HepG2 (cell line): ENCODE data around the gene NDC80. TPM values are rescaled to one million over a fixed set of nuclear protein-coding genes. Genes with fewer than 3 reads are reported as not detected.

ENCODE experiments used
- ATAC-seq: fragments of 200-7000 bp; cut with Tn5 transposase; 3 replicates; pipeline ENCODE4 v1.9.1; 2020; ENCODE audit warnings: mild to moderate bottlenecking, moderate library complexity
- BruUV-seq: library from RNA; stranded (reverse); fragments of 400-500 nt; replicated peaks from 2 replicates; lab custom pipeline; 2021; lab: Mats Ljungman, UMichigan
- CTCF ChIA-PET: fragments of 300-600 bp; formaldehyde crosslinking; extraction: SDS; loops from one replicate; lab custom pipeline; 2021; ENCODE audit warnings: low total read pairs, inconsistent platforms, low intra/inter-chr PET ratio; lab: Yijun Ruan, JAX
- POLR2A ChIA-PET: fragments of 350-600 bp; sonication (Branson Sonifier 250); formaldehyde crosslinking; loops from one replicate; lab custom pipeline; 2020; ENCODE audit warnings: antibody characterized with exemption, inconsistent platforms; lab: Yijun Ruan, JAX
- DNase-seq: peaks from one replicate; pipeline ENCODE4 v3.0.0-alpha.2; 2015; ENCODE audit warnings: low spot score
- FAIRE-seq: peaks from 3 replicates; lab custom pipeline; 2011; peaks lifted over from hg19 to GRCh38; lab: Jason Lieb, UNC
- H2AFZ ChIP-seq: one replicate; pipeline ENCODE4 v1.6.1; 2011; ENCODE audit warnings: low read length, inconsistent platforms
- H3K27ac ChIP-seq: fragments of 300-600 bp; 3 replicates; pipeline ENCODE4 v1.8.0; 2011; ENCODE audit warnings: mixed run types, mild to moderate bottlenecking, mixed read lengths, low read length, inconsistent platforms; ENCODE audit not compliant: insufficient read depth; ENCODE audit errors: extremely low read length
- H3K27me3 ChIP-seq, 2 experiments: fragments of 200-600 bp in 1 of 2; 2 replicates in 1 of 2; 3 replicates in 1 of 2; pipeline versions ENCODE4 v1.6.0 to v1.8.0; 2011; ENCODE audit warnings: low read length in 2 of 2, mild to moderate bottlenecking in 2 of 2, moderate library complexity in 2 of 2, inconsistent platforms in 1 of 2; ENCODE audit not compliant: insufficient read depth in 2 of 2, control insufficient read depth in 1 of 2
- H3K36me3 ChIP-seq, 2 experiments: fragments of 200-600 bp in 1 of 2; replicated peaks in 1 of 2; 2 replicates in 1 of 2; 3 replicates in 1 of 2; pipeline versions ENCODE4 v1.5.1 to v1.8.0; 2011; ENCODE audit warnings: low read length in 2 of 2, inconsistent platforms in 1 of 2; ENCODE audit not compliant: insufficient read depth in 2 of 2, control insufficient read depth in 1 of 2
- H3K4me1 ChIP-seq: 2 replicates; pipeline ENCODE4 v1.5.1; 2012; ENCODE audit warnings: low read length, inconsistent platforms; ENCODE audit not compliant: insufficient read depth
- H3K4me2 ChIP-seq: 2 replicates; pipeline ENCODE4 v1.6.0; 2011; ENCODE audit warnings: low read depth, low read length, inconsistent platforms
- H3K4me3 ChIP-seq, 3 experiments: fragments of 200-600 bp in 1 of 3; sonication (generic), shearing (Covaris generic) in 1 of 3; replicated peaks in 1 of 3; 2 replicates each; pipeline ENCODE4 v1.5.1; 2011 to 2016; ENCODE audit warnings: low read length in 3 of 3, inconsistent platforms in 2 of 3, low read depth in 2 of 3, mild to moderate bottlenecking in 2 of 3, control low read depth in 1 of 3, mixed read lengths in 1 of 3; ENCODE audit not compliant: insufficient read depth in 1 of 3
- H3K79me2 ChIP-seq: one replicate; pipeline ENCODE4 v1.6.1; 2011; ENCODE audit warnings: low read length, inconsistent platforms; ENCODE audit not compliant: insufficient read depth
- H3K9ac ChIP-seq: 2 replicates; pipeline ENCODE4 v1.6.0; 2011; ENCODE audit warnings: mild to moderate bottlenecking, low read depth, low read length, inconsistent platforms; ENCODE audit not compliant: insufficient read depth
- H3K9me3 ChIP-seq: 2 replicates; pipeline ENCODE4 v1.5.1; 2012; ENCODE audit warnings: mild to moderate bottlenecking, low read length
- H4K20me1 ChIP-seq: 2 replicates; pipeline ENCODE4 v1.6.0; 2011; ENCODE audit warnings: inconsistent platforms, mild to moderate bottlenecking, low read length, moderate library complexity; ENCODE audit not compliant: insufficient read depth
- GATA4 ChIP-seq: sonication (generic); IDR thresholded peaks from 2 replicates; pipeline ENCODE4 v1.6.1; 2016; ENCODE audit warnings: antibody characterized with exemption, low read depth, borderline replicate concordance
- HOXD1 ChIP-seq: sonication (generic); formaldehyde crosslinking; IDR thresholded peaks from 2 replicates; pipeline ENCODE4 v1.5.0; 2020; ENCODE audit warnings: missing genetic modification reagents
- MIER2 ChIP-seq: IDR thresholded peaks from 2 replicates; pipeline ENCODE4 v1.6.1; 2016; ENCODE audit warnings: missing biosample characterization, missing genetic modification reagents
- PPARG ChIP-seq: conservative IDR thresholded peaks from 2 replicates; pipeline ENCODE4 v1.6.1; 2016; ENCODE audit warnings: missing biosample characterization, missing genetic modification reagents
- RFXAP ChIP-seq: sonication (generic); formaldehyde crosslinking; IDR thresholded peaks from 2 replicates; pipeline ENCODE4 v1.4.0; 2020; ENCODE audit warnings: missing genetic modification reagents, borderline replicate concordance
- ZFP82 ChIP-seq: sonication (generic); formaldehyde crosslinking; IDR thresholded peaks from 2 replicates; pipeline ENCODE4 v1.5.1; 2020; ENCODE audit warnings: mild to moderate bottlenecking, missing genetic modification reagents, borderline replicate concordance
- ZNF10 ChIP-seq: sonication (generic); formaldehyde crosslinking; IDR thresholded peaks from 2 replicates; pipeline ENCODE4 v1.4.0; 2020; ENCODE audit warnings: mild to moderate bottlenecking, low read depth, missing genetic modification reagents, borderline replicate concordance
- ZNF20 ChIP-seq: sonication (generic); formaldehyde crosslinking; IDR thresholded peaks from 2 replicates; pipeline ENCODE4 v1.4.0; 2020; ENCODE audit warnings: mild to moderate bottlenecking, moderate library complexity, missing genetic modification reagents
- ZNF562 ChIP-seq: sonication (generic); formaldehyde crosslinking; IDR thresholded peaks from 2 replicates; pipeline ENCODE4 v1.8.0; 2022; ENCODE audit warnings: missing genetic modification reagents, borderline replicate concordance
- ZNF615 ChIP-seq: sonication (generic); formaldehyde crosslinking; IDR thresholded peaks from 2 replicates; pipeline ENCODE4 v1.5.0; 2020; ENCODE audit warnings: mild to moderate bottlenecking, missing genetic modification reagents, borderline replicate concordance
- ZNF629 ChIP-seq: sonication (generic); formaldehyde crosslinking; conservative IDR thresholded peaks from 2 replicates; pipeline ENCODE4 v1.5.0; 2020; ENCODE audit warnings: missing genetic modification reagents
- WGBS: methylation state at CpG from one replicate; pipeline ENCODE4 v1.1.6; 2017; ENCODE audit warnings: low lambda C conversion rate; 5-methylcytosine and 5-hydroxymethylcytosine counted together
- in situ Hi-C: cut with HindIII; loops from 2 replicates; pipeline ENCODE4 v1.10.0; 2017; ENCODE audit warnings: low pct_unique_long_range_greater_than_20kb; ENCODE audit not compliant: extremely low pct_ligation_motif_present
- intact Hi-C: fragments of 100-400 bp; cut with micrococcal nuclease; formaldehyde crosslinking; loops from one replicate; pipeline ENCODE4 v1.10.0; 2022; ENCODE audit not compliant: unreplicated experiment
- polyA plus RNA-seq, 8 experiments: library from polyadenylated mRNA; depleted of rRNA in 3 of 8; stranded (reverse) in 7 of 8; unstranded in 1 of 8; fragments of >200 nt; fragmentation: Illumina TruSeq in 4 of 8; extraction: Trizol in 4 of 8; gene quantifications; 2 replicates each; pipeline versions ENCODE4 v1.2.1 to v1.2.3, GENCODE V29; 2011 to 2016; ENCODE audit warnings: low read depth in 4 of 8, missing spikeins in 1 of 8, mixed read lengths in 1 of 8; ENCODE audit not compliant: insufficient read depth in 1 of 8
- total RNA-seq, 5 experiments: library from RNA; depleted of rRNA; stranded (reverse); fragments of >200 nt; fragmentation: Illumina TruSeq; extraction: Trizol; gene quantifications; 2 replicates each; pipeline ENCODE4 v1.2.3, GENCODE V29; 2016; ENCODE audit warnings: low read depth in 1 of 5
- TF ChIP-seq, protein P1 (sequence below): sonication (generic); formaldehyde crosslinking; IDR thresholded peaks from 2 replicates; pipeline ENCODE4 v1.4.0; 2020; ENCODE audit warnings: missing genetic modification reagents

NDC80 gene
- total and polyA plus RNA-seq, 2 of the 13 experiments (the other 11 are each of a cell fraction or from before 2014, with no cell fraction given), result 9.6 to 33.0 TPM

- no peaks in the 10 kb centered on the region for H3K36me3 ChIP-seq
- peaks cover 0 to 22% of the 10 kb centered on the region in 2 experiments; a peak in 1 of 5 replicates for H3K27me3 ChIP-seq
- intact Hi-C loops (no loop called here), in situ Hi-C loops (no loop called here)
- no peaks in the 10 kb centered on the region for H3K79me2 ChIP-seq
- H3K4me3 ChIP-seq, result no peak overlapping the region
- H3K27ac ChIP-seq, result no peak overlapping the region
- CTCF ChIA-PET, result no interaction called here
- peak overlapping the region; percentile 14; the same call in 1 of the 2 replicates for H3K4me2 ChIP-seq
- no peak for DNase-seq
- no peaks in the 10 kb centered on the region for H4K20me1 ChIP-seq
- WGBS, result 19% methylated on average over 9 of the region's 9 CpGs
- no peak for FAIRE-seq
- no peak for TF ChIP-seq ZNF20 (CRISPR knock-in tag)
- H3K9ac ChIP-seq, result no peak overlapping the region
- ATAC-seq, result no peak
- no TSS peak for BruUV-seq
- POLR2A ChIA-PET, result no interaction called here
- peak overlapping the region; percentile 40 for H2AFZ ChIP-seq
- peaks cover 16% of the 10 kb centered on the region; the same call in 1 of the 2 replicates for H3K4me1 ChIP-seq
- no peaks in the 10 kb centered on the region for H3K9me3 ChIP-seq
Observed at GRCh38 chr18:2636126-2636631, 64.8 kb downstream of the NDC80 start.

DNA sequence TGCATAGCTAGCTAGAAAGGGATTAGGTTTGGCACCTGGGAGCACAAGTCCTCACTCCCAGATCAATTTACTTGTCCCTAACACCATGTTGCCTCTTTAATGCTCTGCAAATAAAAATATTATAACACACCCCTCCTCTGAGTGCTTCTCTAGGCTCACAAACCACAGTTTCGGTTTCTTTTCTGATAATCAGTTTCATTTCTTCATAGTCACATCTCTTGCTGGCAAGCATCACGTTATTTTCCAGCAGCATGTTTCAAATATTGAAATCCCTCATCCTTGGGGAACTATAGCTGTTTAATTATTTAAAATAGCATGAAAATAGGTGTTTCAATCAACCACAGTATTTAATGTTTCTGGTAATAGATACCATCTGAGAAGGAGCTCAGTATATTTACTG, 70.3 kb downstream of the NDC80 start:
- Histone ChIP-seq H3K27ac (no peak overlapping the region), H3K36me3 (no peaks in the 10 kb centered on the region), H3K4me1 (peaks cover 25% of the 10 kb centered on the region), H3K9me3 (no peaks in the 10 kb centered on the region), H3K9ac (no peak overlapping the region), H3K27me3 (0 out of 5 replicates have a peak, but pooled peaks cover 0 to 8% of the 10 kb centered on the region in 2 experiments), H4K20me1 (no peaks in the 10 kb centered on the region), H2AFZ (no peak overlapping the region), H3K4me2 (no peak overlapping the region), H3K4me3 (no peak overlapping the region; a peak in 1 of 6 replicates), H3K79me2 (no peaks in the 10 kb centered on the region)
- ChIA-PET POLR2A (interaction anchor here (1.9 kb wide), 1 partner anchor 14 kb away, joined by 5 read pairs; the partner anchor contains the start of gene SMCHD1), CTCF (no interaction called here)
- in situ Hi-C loops (no loop called here), intact Hi-C loops (no loop called here)
- FAIRE-seq (no peak), ATAC-seq (no peak), DNase-seq (no peak)
- TF ChIP-seq ZFP82 (CRISPR knock-in tag) (no peak), ZNF629 (CRISPR knock-in tag) (no peak), ZNF10 (CRISPR knock-in tag) (no peak), ZNF615 (CRISPR knock-in tag) (no peak), ZNF562 (CRISPR knock-in tag) (no peak), RFXAP (CRISPR knock-in tag) (no peak), GATA4 (no peak), MIER2 (no peak), HOXD1 (CRISPR knock-in tag) (no peak), PPARG (CRISPR knock-in tag) (no peak)
- TF ChIP-seq, protein P1, sequence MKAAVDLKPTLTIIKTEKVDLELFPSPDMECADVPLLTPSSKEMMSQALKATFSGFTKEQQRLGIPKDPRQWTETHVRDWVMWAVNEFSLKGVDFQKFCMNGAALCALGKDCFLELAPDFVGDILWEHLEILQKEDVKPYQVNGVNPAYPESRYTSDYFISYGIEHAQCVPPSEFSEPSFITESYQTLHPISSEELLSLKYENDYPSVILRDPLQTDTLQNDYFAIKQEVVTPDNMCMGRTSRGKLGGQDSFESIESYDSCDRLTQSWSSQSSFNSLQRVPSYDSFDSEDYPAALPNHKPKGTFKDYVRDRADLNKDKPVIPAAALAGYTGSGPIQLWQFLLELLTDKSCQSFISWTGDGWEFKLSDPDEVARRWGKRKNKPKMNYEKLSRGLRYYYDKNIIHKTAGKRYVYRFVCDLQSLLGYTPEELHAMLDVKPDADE (CRISPR knock-in tag), result no peak
- WGBS, result 13% methylated on average over 2 of the region's 2 CpGs
- no TSS peak for BruUV-seq
